Smooth muscle cell (in vitro differentiated cells): Measurements from ENCODE around the gene EYA3. TPM values are rescaled to one million over a fixed set of nuclear protein-coding genes. Genes with fewer than 3 reads are reported as not detected.

Source experiments
- DNase-seq: peaks from one replicate; lab custom pipeline; 2025; ENCODE audit not compliant: unreplicated experiment; lab: John Stamatoyannopoulos, UW
- H2AFZ ChIP-seq: fragments of 200-600 bp; sonication (generic); 2 replicates; pipeline ENCODE4 v1.6.0; 2016; ENCODE audit warnings: antibody characterized with exemption, low read depth, mild to moderate bottlenecking
- H3F3A ChIP-seq: fragments of 200-600 bp; sonication (generic); 2 replicates; pipeline ENCODE4 v1.6.0; 2017; ENCODE audit warnings: antibody characterized with exemption, low read depth
- H3K27ac ChIP-seq: fragments of 200-600 bp; sonication (generic); 2 replicates; pipeline ENCODE4 v1.5.1; 2016; ENCODE audit warnings: low read depth, mild to moderate bottlenecking
- H3K27me3 ChIP-seq: fragments of 200-600 bp; sonication (generic); 2 replicates; pipeline ENCODE4 v1.6.1; 2016; ENCODE audit warnings: low read depth, mild to moderate bottlenecking
- H3K36me3 ChIP-seq: fragments of 200-600 bp; sonication (generic); 2 replicates; pipeline ENCODE4 v1.5.1; 2016; ENCODE audit warnings: low read depth
- H3K4me1 ChIP-seq: fragments of 200-600 bp; sonication (generic); 2 replicates; pipeline ENCODE4 v1.5.1; 2016; ENCODE audit warnings: low read depth
- H3K4me2 ChIP-seq: fragments of 200-600 bp; sonication (generic); 2 replicates; pipeline ENCODE4 v1.6.0; 2016; ENCODE audit warnings: mild to moderate bottlenecking
- H3K4me3 ChIP-seq: fragments of 200-600 bp; sonication (generic); 2 replicates; pipeline ENCODE4 v1.5.1; 2016; ENCODE audit warnings: mild to moderate bottlenecking
- H3K79me2 ChIP-seq: fragments of 200-600 bp; sonication (generic); 2 replicates; pipeline ENCODE4 v1.6.0; 2016; ENCODE audit warnings: low read depth, mild to moderate bottlenecking
- H3K9ac ChIP-seq: fragments of 200-600 bp; sonication (generic); 2 replicates; pipeline ENCODE4 v1.6.0; 2016; ENCODE audit warnings: low read depth
- H3K9me3 ChIP-seq: fragments of 200-600 bp; sonication (generic); replicated peaks from 2 replicates; pipeline ENCODE4 v1.5.1; 2016; ENCODE audit warnings: low read depth
- H4K20me1 ChIP-seq: fragments of 200-600 bp; sonication (generic); 2 replicates; pipeline ENCODE4 v1.6.0; 2016; ENCODE audit warnings: low read depth
- CTCF ChIP-seq: fragments of 200-600 bp; sonication (generic); IDR thresholded peaks from 2 replicates; pipeline ENCODE4 v1.5.1; 2017; ENCODE audit warnings: borderline replicate concordance, mild to moderate bottlenecking, antibody characterized with exemption; ENCODE audit not compliant: insufficient read depth, poor library complexity, severe bottlenecking
- WGBS: methylation state at CpG from one replicate; pipeline ENCODE4 v1.1.7; 2016; ENCODE audit warnings: low lambda C conversion rate; 5-methylcytosine and 5-hydroxymethylcytosine counted together
- polyA plus RNA-seq: library from polyadenylated mRNA; unstranded; fragments of >200 nt; fragmentation: Nextera tagmentation; extraction: Ambion mirVana; gene quantifications from 2 replicates; pipeline ENCODE4 v1.2.1, GENCODE V29; 2016
- total RNA-seq: library from RNA; depleted of rRNA; stranded (reverse); fragments of >200 nt; gene quantifications from 2 replicates; pipeline ENCODE4 v1.2.3, GENCODE V29; 2014

The EYA3 gene
- total and polyA plus RNA-seq, 2 experiments from 2014 or later = 3.8 to 17.1 TPM

- H3K36me3 ChIP-seq = no peaks in the 10 kb centered on the region
- no peaks in the 10 kb centered on the region for H3F3A ChIP-seq
- peaks cover 7% of the 10 kb centered on the region for H4K20me1 ChIP-seq
- H3K4me1 ChIP-seq = no peaks in the 10 kb centered on the region
- peaks cover 1% of the 10 kb centered on the region for H3K79me2 ChIP-seq
- H3K9ac ChIP-seq = no peak overlapping the region
- no peak overlapping the region for H3K27ac ChIP-seq
- no peak overlapping the region for H2AFZ ChIP-seq
- no peak overlapping the region for H3K4me3 ChIP-seq
- no peaks in the 10 kb centered on the region for H3K9me3 ChIP-seq
- no peak overlapping the region for H3K4me2 ChIP-seq
- TF ChIP-seq CTCF = no peak
- no peak for DNase-seq
- 98% methylated on average over 1 of the region's 1 CpG for WGBS
- H3K27me3 ChIP-seq = no peaks in the 10 kb centered on the region
Measured at GRCh38 chr1:28045777-28046176, 42.6 kb downstream of the EYA3 start.

- Histone ChIP-seq H3K9ac (no peak overlapping the region), H3K79me2 (no peaks in the 10 kb centered on the region), H3K9me3 (no peaks in the 10 kb centered on the region), H3K4me2 (no peak overlapping the region), H4K20me1 (peaks cover 7% of the 10 kb centered on the region), H2AFZ (no peak overlapping the region), H3K27ac (no peak overlapping the region), H3F3A (no peaks in the 10 kb centered on the region), H3K36me3 (no peaks in the 10 kb centered on the region), H3K4me1 (no peaks in the 10 kb centered on the region), H3K4me3 (no peak overlapping the region), H3K27me3 (no peaks in the 10 kb centered on the region)
- 98% methylated on average over 1 of the region's 1 CpG for WGBS
- no peak for TF ChIP-seq CTCF
- no peak for DNase-seq
Measured at GRCh38 chr1:28044399-28044798, 44.0 kb downstream of the EYA3 start.

- Histone ChIP-seq H3K9me3 (no peaks in the 10 kb centered on the region), H4K20me1 (peaks cover 7% of the 10 kb centered on the region), H3K4me2 (no peak overlapping the region), H3F3A (no peaks in the 10 kb centered on the region), H3K4me3 (no peak overlapping the region), H3K9ac (no peak overlapping the region), H3K27ac (no peak overlapping the region), H2AFZ (no peak overlapping the region), H3K27me3 (no peaks in the 10 kb centered on the region), H3K79me2 (no peaks in the 10 kb centered on the region), H3K36me3 (no peaks in the 10 kb centered on the region), H3K4me1 (no peaks in the 10 kb centered on the region)
- no peak for TF ChIP-seq CTCF
- WGBS = 95% methylated on average over 2 of the region's 2 CpGs
- no peak for DNase-seq
Measured at GRCh38 chr1:28039341-28039740, 49.1 kb downstream of the EYA3 start.

- H3K36me3 ChIP-seq = no peaks in the 10 kb centered on the region
- TF ChIP-seq CTCF = no peak
- no peaks in the 10 kb centered on the region for H3F3A ChIP-seq
- no peak overlapping the region for H3K4me2 ChIP-seq
- H3K79me2 ChIP-seq = no peaks in the 10 kb centered on the region
- H3K4me1 ChIP-seq = no peaks in the 10 kb centered on the region
- no peak overlapping the region for H3K27ac ChIP-seq
- WGBS = 81% methylated on average over 8 of the region's 8 CpGs
- no peaks in the 10 kb centered on the region for H3K9me3 ChIP-seq
- H3K4me3 ChIP-seq = no peak overlapping the region
- H3K27me3 ChIP-seq = no peaks in the 10 kb centered on the region
- H3K9ac ChIP-seq = no peak overlapping the region
- no peak for DNase-seq
- no peak overlapping the region for H2AFZ ChIP-seq
- no peaks in the 10 kb centered on the region for H4K20me1 ChIP-seq
Measured at GRCh38 chr1:28037946-28038345, 50.5 kb downstream of the EYA3 start.
